ENCODE measurements around the gene FASTKD1. TPM values are rescaled to one million over a fixed set of nuclear protein-coding genes. Genes with fewer than 3 reads are reported as not detected.

Gene FASTKD1
- total RNA-seq, 2 donors from 2014 or later: 40.4 to 46.3 TPM

GRCh38 chr2:169512525-169512924, 61.1 kb downstream of the FASTKD1 start:
- Mint-ChIP-seq H3K4me3 (no peak overlapping the region), H3K9me3 (no peaks in the 10 kb centered on the region), H3K4me1 (ENCODE audit: low read depth) (no peaks in the 10 kb centered on the region), H3K36me3 (ENCODE audit: insufficient read depth in 2 of 2) (no peaks in the 10 kb centered on the region), H3K27me3 (ENCODE audit: low read depth) (no peaks in the 10 kb centered on the region), H3K27ac (no peak overlapping the region)
- no peak for DNase-seq
- ATAC-seq (replicated peaks in 1 of 2): no peak

- no peak overlapping the region for H3K27ac Mint-ChIP-seq
- no peak for DNase-seq
- H3K4me3 Mint-ChIP-seq: no peak overlapping the region
- no peak for ATAC-seq (replicated peaks in 1 of 2)
- no peaks in the 10 kb centered on the region for H3K27me3 Mint-ChIP-seq (ENCODE audit: low read depth)
- H3K9me3 Mint-ChIP-seq: no peaks in the 10 kb centered on the region
- no peaks in the 10 kb centered on the region for H3K4me1 Mint-ChIP-seq (ENCODE audit: low read depth)
- H3K36me3 Mint-ChIP-seq (ENCODE audit: insufficient read depth in 2 of 2): no peaks in the 10 kb centered on the region
Observed at GRCh38 chr2:169511818-169512217, 61.8 kb downstream of the FASTKD1 start.

GRCh38 chr2:169510496-169510895, 63.2 kb downstream of the FASTKD1 start:
- Mint-ChIP-seq H3K27ac (no peak overlapping the region), H3K4me1 (ENCODE audit: low read depth) (no peaks in the 10 kb centered on the region), H3K27me3 (ENCODE audit: low read depth) (no peaks in the 10 kb centered on the region), H3K36me3 (ENCODE audit: insufficient read depth in 2 of 2) (no peaks in the 10 kb centered on the region), H3K4me3 (no peak overlapping the region), H3K9me3 (no peaks in the 10 kb centered on the region)
- DNase-seq: no peak
- ATAC-seq (replicated peaks in 1 of 2): no peak

- Mint-ChIP-seq H3K36me3 (ENCODE audit: insufficient read depth in 2 of 2) (no peaks in the 10 kb centered on the region), H3K4me3 (no peak overlapping the region)
Observed at GRCh38 chr2:169509955-169510354, 63.7 kb downstream of the FASTKD1 start.

GRCh38 chr2:169509298-169509885, 64.3 kb downstream of the FASTKD1 start, which contains the start of gene KLHL41:
Gene KLHL41, plus strand, starts transcription at chr2:169509702. Its CDS starts 77 bp downstream, at chr2:169509779.
- DNase-seq (no peak), ATAC-seq (replicated peaks in 1 of 2) (no peak)
- Mint-ChIP-seq H3K4me3 (no peak within 1 kb of the TSS), H3K4me1 (ENCODE audit: low read depth) (no peaks in the 10 kb centered on the region), H3K9me3 (no peaks in the 10 kb centered on the region), H3K27ac (no peak within 1 kb of the TSS), H3K27me3 (ENCODE audit: low read depth) (no peaks in the 10 kb centered on the region), H3K36me3 (ENCODE audit: insufficient read depth in 2 of 2) (no peaks in the 10 kb centered on the region)

More at GRCh38 chr2:169509955-169510354, 63.7 kb downstream of the FASTKD1 start:
- Mint-ChIP-seq H3K27ac (no peak overlapping the region), H3K4me1 (ENCODE audit: low read depth) (no peaks in the 10 kb centered on the region), H3K9me3 (no peaks in the 10 kb centered on the region), H3K27me3 (ENCODE audit: low read depth) (no peaks in the 10 kb centered on the region)
- DNase-seq: no peak
- no peak for ATAC-seq (replicated peaks in 1 of 2)

GRCh38 chr2:169507698-169508097, 66.0 kb downstream of the FASTKD1 start:
- H3K36me3 Mint-ChIP-seq (ENCODE audit: insufficient read depth in 2 of 2): no peaks in the 10 kb centered on the region
- no peaks in the 10 kb centered on the region for H3K27me3 Mint-ChIP-seq (ENCODE audit: low read depth)
- no peaks in the 10 kb centered on the region for H3K9me3 Mint-ChIP-seq
- DNase-seq (no peak), ATAC-seq (replicated peaks in 1 of 2) (peak in 1 of 2 donors; percentile 47)
- no peaks in the 10 kb centered on the region for H3K4me1 Mint-ChIP-seq (ENCODE audit: low read depth)
- no peak overlapping the region for H3K27ac Mint-ChIP-seq
- no peak overlapping the region for H3K4me3 Mint-ChIP-seq

GRCh38 chr2:169504651-169505050, 69.0 kb downstream of the FASTKD1 start:
- Mint-ChIP-seq H3K27me3 (ENCODE audit: low read depth) (no peaks in the 10 kb centered on the region), H3K27ac (no peak overlapping the region), H3K4me1 (ENCODE audit: low read depth) (no peaks in the 10 kb centered on the region), H3K36me3 (ENCODE audit: insufficient read depth in 2 of 2) (no peaks in the 10 kb centered on the region), H3K4me3 (no peak overlapping the region), H3K9me3 (no peaks in the 10 kb centered on the region)
- no peak for ATAC-seq (replicated peaks in 1 of 2)
- no peak for DNase-seq

- H3K4me1 Mint-ChIP-seq (ENCODE audit: low read depth): no peaks in the 10 kb centered on the region
- ATAC-seq (replicated peaks in 1 of 2) (no peak), DNase-seq (no peak)
- no peak overlapping the region for H3K27ac Mint-ChIP-seq
- no peaks in the 10 kb centered on the region for H3K27me3 Mint-ChIP-seq (ENCODE audit: low read depth)
- H3K9me3 Mint-ChIP-seq: no peaks in the 10 kb centered on the region
- H3K36me3 Mint-ChIP-seq (ENCODE audit: insufficient read depth in 2 of 2): no peaks in the 10 kb centered on the region
- no peak overlapping the region for H3K4me3 Mint-ChIP-seq
Observed at GRCh38 chr2:169495310-169495928, 78.2 kb downstream of the FASTKD1 start.

GRCh38 chr2:169493360-169493759, 80.3 kb downstream of the FASTKD1 start:
- no peak overlapping the region for H3K27ac Mint-ChIP-seq
- DNase-seq (no peak), ATAC-seq (replicated peaks in 1 of 2) (no peak)
- H3K4me1 Mint-ChIP-seq (ENCODE audit: low read depth): no peaks in the 10 kb centered on the region
- H3K36me3 Mint-ChIP-seq (ENCODE audit: insufficient read depth in 2 of 2): no peaks in the 10 kb centered on the region
- no peaks in the 10 kb centered on the region for H3K9me3 Mint-ChIP-seq
- no peaks in the 10 kb centered on the region for H3K27me3 Mint-ChIP-seq (ENCODE audit: low read depth)
- no peak overlapping the region for H3K4me3 Mint-ChIP-seq

GRCh38 chr2:169491378-169491777, 82.3 kb downstream of the FASTKD1 start:
- ATAC-seq (replicated peaks in 1 of 2) (no peak), DNase-seq (no peak)
- Mint-ChIP-seq H3K4me1 (ENCODE audit: low read depth) (no peaks in the 10 kb centered on the region), H3K9me3 (no peaks in the 10 kb centered on the region), H3K4me3 (no peak overlapping the region), H3K27me3 (ENCODE audit: low read depth) (no peaks in the 10 kb centered on the region), H3K27ac (no peak overlapping the region), H3K36me3 (ENCODE audit: insufficient read depth in 2 of 2) (no peaks in the 10 kb centered on the region)

- H3K4me3 Mint-ChIP-seq: no peak overlapping the region
- H3K36me3 Mint-ChIP-seq (ENCODE audit: insufficient read depth in 2 of 2): no peaks in the 10 kb centered on the region
- no peaks in the 10 kb centered on the region for H3K4me1 Mint-ChIP-seq (ENCODE audit: low read depth)
- H3K27ac Mint-ChIP-seq: no peak overlapping the region
- no peak for DNase-seq
- H3K9me3 Mint-ChIP-seq: no peaks in the 10 kb centered on the region
- no peaks in the 10 kb centered on the region for H3K27me3 Mint-ChIP-seq (ENCODE audit: low read depth)
- ATAC-seq (replicated peaks in 1 of 2): no peak
Observed at GRCh38 chr2:169490834-169491233, 82.8 kb downstream of the FASTKD1 start.

- no peak overlapping the region for H3K27ac Mint-ChIP-seq
- no peaks in the 10 kb centered on the region for H3K27me3 Mint-ChIP-seq (ENCODE audit: low read depth)
- no peak overlapping the region for H3K4me3 Mint-ChIP-seq
- H3K9me3 Mint-ChIP-seq: no peaks in the 10 kb centered on the region
- H3K36me3 Mint-ChIP-seq (ENCODE audit: insufficient read depth in 2 of 2): no peaks in the 10 kb centered on the region
- DNase-seq (no peak), ATAC-seq (replicated peaks in 1 of 2) (no peak)
- no peaks in the 10 kb centered on the region for H3K4me1 Mint-ChIP-seq (ENCODE audit: low read depth)
Observed at GRCh38 chr2:169486487-169486886, 87.2 kb downstream of the FASTKD1 start.

- Mint-ChIP-seq H3K27me3 (ENCODE audit: low read depth) (no peaks in the 10 kb centered on the region), H3K9me3 (no peaks in the 10 kb centered on the region), H3K4me3 (no peak overlapping the region), H3K4me1 (ENCODE audit: low read depth) (no peaks in the 10 kb centered on the region), H3K36me3 (ENCODE audit: insufficient read depth in 2 of 2) (no peaks in the 10 kb centered on the region), H3K27ac (no peak overlapping the region)
- DNase-seq: no peak
- ATAC-seq (replicated peaks in 1 of 2): no peak
Observed at GRCh38 chr2:169485650-169486138, 88.0 kb downstream of the FASTKD1 start.

- H3K36me3 Mint-ChIP-seq (ENCODE audit: insufficient read depth in 2 of 2): no peaks in the 10 kb centered on the region
- DNase-seq: no peak
- H3K27me3 Mint-ChIP-seq (ENCODE audit: low read depth): no peaks in the 10 kb centered on the region
- no peak overlapping the region for H3K27ac Mint-ChIP-seq
- H3K4me1 Mint-ChIP-seq (ENCODE audit: low read depth): peaks cover 17% of the 10 kb centered on the region
- no peaks in the 10 kb centered on the region for H3K9me3 Mint-ChIP-seq
- peak overlapping the region; percentile 91 to 97 for H3K4me3 Mint-ChIP-seq
- ATAC-seq (replicated peaks in 1 of 2): peak in 1 of 2 donors; percentile 8
Observed at GRCh38 chr2:169480079-169480465, 93.6 kb downstream of the FASTKD1 start.

All from activated T-cell treated with anti-CD3 and anti-CD28 coated beads, Interleukin-2, amount 50 U/mL, for 72 hours (primary cell).